ENCODE results near the gene MRM1.
A peak's percentile ranks its signal among the peaks of the same experiment; 100 is the strongest.

MRM1 gene, protein sequence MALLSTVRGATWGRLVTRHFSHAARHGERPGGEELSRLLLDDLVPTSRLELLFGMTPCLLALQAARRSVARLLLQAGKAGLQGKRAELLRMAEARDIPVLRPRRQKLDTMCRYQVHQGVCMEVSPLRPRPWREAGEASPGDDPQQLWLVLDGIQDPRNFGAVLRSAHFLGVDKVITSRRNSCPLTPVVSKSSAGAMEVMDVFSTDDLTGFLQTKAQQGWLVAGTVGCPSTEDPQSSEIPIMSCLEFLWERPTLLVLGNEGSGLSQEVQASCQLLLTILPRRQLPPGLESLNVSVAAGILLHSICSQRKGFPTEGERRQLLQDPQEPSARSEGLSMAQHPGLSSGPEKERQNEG

DNA sequence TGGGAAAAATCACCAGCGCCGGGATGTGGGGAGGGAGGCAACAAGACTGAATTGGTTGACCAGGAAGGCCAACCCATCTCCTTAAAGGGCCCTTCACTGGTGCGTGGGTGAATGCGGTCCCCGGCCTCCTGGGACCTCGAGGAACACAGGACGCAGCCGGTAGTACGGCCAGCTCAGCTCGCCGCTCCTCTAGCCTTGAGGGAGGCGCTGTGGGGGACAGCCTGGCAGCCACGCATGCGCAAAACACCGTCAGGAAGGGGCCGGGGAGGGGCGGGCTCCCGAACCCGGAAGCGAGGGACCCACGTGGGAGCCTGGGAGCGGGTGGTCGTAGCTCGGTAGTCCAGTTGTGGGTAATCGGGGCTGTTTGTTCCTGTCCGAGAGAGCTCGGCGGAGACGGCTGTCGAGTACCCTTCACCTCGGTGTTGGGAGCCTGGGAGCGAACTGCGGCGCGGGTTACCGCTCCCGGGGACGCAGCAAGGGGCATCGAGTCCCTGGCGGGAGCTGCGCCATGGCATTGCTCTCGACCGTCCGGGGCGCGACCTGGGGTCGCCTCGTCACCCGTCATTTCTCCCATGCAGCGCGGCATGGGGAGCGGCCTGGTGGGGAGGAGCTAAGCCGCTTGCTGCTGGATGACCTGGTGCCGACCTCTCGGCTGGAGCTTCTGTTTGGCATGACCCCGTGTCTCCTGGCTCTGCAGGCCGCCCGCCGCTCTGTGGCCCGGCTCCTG is at the start of gene MRM1:
Gene MRM1, plus strand, starts transcription at position 281 of the 727 bp plus-strand sequence. Its CDS starts 228 bp downstream, at position 509.
- peak; percentile 90 for DNase-seq (ENCODE audit: low read depth)

DNA sequence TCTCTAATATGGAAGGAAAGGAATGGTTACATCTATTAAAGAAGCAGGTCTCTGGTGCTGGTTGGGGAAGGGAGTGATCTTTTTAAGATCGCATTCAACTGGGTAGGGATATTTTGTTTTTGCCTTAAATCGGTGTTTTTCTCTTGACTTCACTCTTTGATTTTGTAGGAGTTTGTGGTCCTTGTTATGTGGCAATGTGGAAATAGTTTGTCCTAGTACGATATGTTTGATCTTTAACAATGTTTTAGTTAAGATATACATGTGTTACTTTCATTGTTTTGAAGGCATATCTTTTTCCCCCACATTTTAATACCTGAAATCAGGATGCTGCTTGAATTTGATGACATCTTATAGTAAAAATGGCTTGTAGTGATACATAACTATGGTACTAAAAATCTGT is 47.9 kb upstream of the MRM1 start:
- DNase-seq (ENCODE audit: low read depth), result no peak

DNA sequence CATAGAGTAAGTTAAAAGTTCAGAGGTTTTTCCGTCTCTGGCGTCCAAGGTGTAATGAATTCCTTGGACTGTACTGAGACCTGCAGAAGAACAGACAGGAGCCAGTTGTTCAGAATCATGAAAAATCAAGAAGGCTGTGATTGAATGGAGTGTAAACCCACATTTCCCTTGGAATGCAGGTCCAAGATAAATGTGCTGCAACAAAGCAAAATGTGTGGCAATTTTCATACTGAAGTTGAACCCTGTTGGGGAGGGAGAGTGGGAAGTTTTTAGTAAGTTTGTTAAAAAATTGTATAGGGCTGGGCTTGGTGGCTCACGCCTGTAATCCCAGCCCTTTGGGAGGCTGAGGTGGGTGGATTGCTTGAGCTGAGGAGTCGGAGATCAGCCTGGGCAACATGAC is 35.3 kb upstream of the MRM1 start:
- DNase-seq (ENCODE audit: low read depth), result no peak

DNA sequence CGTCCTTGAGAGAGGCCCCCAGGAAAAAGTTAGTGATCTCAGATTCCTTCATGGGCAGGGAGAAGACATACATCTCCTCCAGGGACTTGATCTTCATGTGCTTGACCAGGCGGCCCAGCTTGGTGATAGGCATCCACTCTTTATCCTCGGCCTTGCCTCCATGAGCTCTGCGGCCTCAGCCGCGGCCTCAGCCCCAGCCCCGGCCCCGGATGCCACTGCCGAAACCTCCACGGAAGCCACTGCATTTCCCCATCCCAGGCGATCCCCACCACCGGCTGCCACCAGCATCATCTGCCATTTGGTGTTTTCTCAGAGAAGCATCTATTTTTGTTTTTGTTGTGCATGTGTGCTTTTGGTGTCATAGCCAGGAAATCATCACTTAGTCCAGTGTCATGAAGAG is 26.4 kb upstream of the MRM1 start:
- DNase-seq (ENCODE audit: low read depth), result no peak

DNA sequence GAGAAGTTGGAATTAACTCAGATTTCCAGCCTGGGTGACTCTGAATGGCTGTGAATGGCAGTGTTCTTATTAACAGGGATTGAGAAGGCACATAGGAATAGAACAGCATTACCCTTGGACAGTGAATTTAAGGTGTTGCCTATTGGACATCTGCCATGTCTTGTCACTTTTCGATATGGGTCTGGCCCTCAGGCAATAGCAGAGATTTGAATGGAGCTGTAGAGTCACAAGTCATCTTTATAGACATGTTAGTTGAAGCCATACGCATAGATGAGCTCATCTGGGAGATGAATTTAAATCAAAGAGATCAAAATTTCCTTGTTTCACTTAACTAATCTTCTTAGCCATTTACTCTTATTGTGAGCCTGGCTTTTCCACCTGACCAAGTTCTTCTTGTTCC is 24.6 kb upstream of the MRM1 start:
- DNase-seq (ENCODE audit: low read depth), result no peak

DNA sequence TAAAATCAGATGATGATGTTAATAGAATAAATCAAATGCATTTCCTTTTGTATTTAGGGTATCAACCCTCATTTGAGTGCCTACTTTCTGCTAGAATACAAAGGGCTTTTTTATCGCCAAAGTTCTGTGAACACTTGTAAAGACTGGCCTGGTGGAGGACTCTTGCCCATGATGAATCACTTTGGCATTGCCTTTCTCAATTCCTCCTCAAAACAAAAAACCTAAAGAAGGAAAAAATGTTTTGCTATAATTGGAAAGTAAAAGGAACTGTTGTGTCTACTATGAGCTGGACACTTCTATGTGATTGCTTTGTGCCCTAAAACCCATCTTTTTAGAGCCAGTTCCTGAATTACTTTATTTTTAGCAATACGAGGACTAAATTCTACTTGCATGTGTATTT is 22.7 kb upstream of the MRM1 start:
- no peak for DNase-seq (ENCODE audit: low read depth)

DNA sequence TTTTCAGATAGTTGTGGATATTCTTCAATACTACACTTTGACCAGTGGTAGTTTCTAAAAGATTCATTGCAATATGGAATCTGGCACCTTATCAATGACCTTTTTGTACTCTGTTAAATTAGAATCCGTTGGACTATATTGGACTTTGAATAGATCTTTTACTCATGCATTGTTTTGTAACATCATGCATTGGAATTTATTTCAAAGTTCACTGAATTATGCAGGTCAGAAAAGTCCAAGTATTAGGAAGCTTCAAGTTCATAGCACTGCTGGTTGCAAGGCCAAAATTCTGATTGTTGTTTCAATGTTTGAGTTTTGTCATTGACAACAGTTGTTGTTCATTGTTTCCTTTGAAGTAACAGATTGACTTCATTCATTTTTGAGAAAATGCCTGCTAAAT is 17.6 kb upstream of the MRM1 start:
- no peak for DNase-seq (ENCODE audit: low read depth)

DNA sequence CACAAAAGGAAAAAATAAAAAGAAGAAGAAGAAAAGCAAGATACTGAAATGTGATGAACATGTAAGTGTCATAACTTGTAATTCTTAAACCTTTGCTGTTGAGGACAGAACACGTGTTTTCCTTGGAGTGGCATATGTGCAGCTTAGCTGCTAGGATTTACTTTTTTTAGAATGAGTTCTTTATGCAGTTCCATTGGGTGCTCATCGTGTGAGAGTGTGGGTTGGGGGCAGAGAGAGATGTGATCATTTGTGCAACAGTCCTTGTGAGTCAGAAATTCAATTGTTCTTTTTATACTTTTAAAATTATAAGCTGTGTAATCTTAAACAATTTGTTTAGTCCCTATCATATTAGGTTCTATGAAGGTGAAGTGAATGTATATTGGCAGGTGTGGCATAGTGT is 15.2 kb upstream of the MRM1 start:
- no peak for DNase-seq (ENCODE audit: low read depth)

DNA sequence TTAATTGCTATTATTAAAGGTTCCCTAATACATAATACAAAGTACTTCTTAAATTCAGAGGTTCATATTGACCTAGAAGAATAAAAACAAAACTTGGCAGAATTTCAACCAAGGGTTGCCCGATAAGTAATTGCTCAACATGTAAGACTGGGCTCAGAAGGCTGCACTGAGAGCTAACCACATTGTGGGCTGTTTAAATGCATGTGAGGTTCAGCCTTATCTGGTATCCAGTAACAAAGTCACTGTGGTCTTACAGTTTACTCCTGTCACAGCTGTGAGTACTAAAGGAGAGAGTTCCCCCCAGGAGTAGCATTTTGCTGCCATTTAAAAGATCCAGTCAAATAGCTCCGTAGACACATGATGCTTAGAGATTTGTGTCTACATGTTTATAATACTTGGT is 11.3 kb upstream of the MRM1 start:
- no peak for DNase-seq (ENCODE audit: low read depth)

DNA sequence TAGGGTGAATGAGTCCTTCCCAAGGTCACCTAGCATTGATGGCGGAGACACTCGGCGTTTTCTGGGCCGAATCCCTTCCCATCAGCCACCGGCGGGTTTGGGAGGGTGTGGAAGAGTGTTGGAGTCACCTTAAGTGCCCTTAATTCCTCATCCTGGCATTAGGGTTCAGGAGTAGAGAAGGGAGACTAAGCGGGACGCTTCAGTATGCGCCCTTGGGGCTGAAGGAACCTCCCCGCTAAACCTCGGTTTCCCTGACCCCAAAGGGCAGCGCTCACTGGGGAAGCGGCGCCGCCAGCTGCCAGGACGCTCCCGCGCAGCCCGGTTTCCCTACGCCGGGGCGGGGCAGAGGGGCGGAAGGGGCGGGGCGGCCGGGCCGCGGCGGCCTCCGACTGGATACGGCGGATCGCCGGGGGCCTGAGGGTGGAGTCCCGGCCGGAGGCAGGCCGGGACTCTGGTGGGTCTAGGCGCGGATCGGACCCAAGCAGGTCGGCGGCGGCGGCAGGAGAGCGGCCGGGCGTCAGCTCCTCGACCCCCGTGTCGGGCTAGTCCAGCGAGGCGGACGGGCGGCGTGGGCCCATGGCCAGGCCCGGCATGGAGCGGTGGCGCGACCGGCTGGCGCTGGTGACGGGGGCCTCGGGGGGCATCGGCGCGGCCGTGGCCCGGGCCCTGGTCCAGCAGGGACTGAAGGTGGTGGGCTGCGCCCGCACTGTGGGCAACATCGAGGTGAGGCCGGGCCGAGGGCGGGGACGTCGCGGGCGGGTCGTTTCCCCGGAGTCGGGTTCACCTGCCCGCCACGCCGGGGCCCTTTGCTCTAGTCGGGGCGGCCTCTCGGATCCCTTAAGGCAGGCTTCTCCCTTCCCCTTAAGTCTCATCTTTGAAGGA is 9.7 kb upstream of the MRM1 start, which contains the start of gene DHRS11:
Gene DHRS11, plus strand, starts transcription at position 446 of the 882 bp plus-strand sequence. Its CDS starts 131 bp downstream, at position 577.
- DNase-seq (ENCODE audit: low read depth), result peak; percentile 59

DNA sequence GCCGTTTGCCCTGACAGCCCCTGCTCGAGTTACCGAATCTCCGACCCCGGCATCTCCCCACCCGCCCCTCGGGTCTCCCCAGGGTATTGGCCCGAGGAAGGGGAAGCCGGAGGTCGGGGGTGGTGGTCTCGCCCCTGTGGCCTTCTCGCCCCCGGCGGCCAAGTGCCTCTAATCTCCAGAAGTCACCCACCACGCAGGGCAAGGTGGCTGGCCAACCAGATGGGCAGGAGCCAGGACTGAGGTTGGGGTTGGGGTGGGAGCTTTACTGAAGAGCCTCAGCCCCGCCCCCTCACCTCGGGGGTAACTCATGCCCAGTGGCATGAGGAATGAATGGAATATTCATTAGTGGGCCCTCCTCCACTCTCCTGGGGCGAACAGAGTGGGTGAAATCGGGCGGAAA is 9.1 kb upstream of the MRM1 start:
- no peak for DNase-seq (ENCODE audit: low read depth)

DNA sequence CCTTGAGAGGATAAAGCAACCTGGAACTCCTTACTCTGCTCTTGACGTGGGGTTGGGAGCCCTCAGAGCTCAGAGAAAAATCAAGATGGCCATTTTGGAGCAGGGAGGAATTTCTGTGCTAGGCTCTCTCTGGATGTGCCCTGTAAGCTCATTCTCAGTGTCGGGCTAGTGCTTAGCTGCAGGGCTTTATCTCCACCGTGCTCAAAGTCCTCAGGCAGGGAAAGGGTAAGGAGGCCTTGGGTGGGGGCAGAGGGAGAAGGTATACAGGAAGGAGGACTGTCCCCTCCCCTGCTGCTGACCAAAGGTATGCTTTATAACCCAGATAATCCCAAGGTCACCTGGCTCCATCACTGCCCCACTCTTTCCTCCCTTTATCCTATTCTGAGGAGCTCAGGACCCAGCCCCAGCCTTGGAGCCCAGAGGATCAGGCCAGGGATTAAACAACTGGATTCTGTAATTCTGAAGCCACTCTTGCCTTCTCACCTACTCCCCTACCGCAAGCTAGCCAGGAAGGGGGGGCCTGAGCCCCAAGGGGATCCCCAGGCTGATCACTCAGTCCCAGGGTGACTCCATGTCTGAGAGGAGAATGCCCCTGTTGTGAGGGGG is 8.6 kb upstream of the MRM1 start:
- no peak for DNase-seq (ENCODE audit: low read depth)

DNA sequence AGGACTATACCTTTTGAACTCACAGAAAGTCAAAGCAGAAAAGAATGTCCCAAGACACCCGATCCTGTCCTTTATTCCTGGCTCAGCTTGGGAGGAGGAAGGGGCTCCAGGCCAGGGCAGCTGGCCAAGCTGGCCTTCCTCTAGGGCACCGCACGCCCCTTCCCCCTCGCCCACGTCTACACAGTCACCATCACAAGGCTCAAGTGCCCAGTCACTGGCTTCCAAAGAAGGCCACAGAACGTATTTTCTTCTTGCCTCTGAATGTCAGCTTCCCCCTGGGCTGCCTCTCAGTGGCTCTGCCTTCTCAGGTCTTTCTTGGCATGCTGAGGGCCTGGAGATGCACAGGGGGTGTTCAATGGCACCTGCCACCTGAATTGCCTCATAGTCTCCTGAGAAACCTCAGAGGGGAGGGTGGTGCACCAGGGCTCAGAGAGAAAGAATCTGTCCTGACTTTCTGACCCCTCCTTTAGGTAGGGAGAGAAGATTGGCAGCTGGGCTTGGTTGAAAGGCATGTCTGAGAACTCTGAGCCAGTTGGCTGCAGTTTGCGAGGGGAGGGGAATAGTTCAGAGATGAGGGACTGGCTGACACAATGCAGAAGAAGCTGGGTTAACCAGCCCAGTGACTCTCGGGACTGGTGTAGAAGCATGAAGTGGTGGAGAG is 7.6 kb upstream of the MRM1 start:
- no peak for DNase-seq (ENCODE audit: low read depth)

DNA sequence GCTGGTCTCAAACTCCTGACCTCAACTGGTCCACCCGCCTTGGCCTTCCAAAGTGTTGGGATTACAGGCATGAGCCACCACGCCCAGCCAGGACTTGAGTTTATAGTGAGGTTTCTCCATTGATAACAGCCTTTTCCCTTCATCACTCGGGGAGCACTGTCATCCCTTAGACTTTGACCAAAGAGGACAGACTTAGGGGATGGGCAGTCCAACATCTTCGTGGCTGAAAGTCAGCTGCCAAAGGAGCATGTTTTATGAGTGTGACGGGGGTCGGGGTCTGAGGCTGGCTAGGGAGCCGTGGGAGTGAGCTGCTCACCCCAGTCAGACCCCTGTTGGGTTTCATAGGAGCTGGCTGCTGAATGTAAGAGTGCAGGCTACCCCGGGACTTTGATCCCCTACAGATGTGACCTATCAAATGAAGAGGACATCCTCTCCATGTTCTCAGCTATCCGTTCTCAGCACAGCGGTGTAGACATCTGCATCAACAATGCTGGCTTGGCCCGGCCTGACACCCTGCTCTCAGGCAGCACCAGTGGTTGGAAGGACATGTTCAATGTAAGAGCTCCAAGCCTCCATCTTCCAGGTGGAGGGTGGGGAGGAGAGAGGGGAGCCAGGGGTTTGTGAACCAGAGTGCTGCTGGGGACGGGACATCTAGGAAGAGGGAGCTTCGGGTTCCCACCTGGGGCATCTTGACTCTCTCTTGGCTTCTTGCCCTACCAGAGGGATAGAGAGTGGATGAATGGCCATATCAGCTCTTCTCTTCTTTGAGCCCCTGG is 6.6 kb upstream of the MRM1 start:
- no peak for DNase-seq (ENCODE audit: low read depth)

DNA sequence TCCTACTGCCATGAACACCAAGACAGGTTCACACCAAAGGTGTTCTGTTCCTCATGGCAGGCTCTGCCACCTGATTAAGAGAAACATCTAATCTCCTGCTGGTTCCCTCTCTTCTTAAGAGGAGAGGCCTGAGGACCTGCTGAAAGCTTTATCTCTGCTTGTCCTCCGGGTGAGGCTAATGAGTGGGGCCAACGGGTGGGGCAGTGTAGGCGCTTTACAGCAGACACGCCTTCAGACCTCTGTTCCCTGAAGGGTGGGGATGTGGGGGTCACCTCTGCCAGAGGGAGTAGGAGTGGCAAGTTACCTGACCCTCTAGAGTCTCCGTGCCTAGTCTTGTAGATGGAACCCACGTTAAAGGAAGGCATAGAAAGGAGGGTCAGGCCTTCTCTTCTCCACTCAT is 4.2 kb upstream of the MRM1 start:
- no peak for DNase-seq (ENCODE audit: low read depth)

DNA sequence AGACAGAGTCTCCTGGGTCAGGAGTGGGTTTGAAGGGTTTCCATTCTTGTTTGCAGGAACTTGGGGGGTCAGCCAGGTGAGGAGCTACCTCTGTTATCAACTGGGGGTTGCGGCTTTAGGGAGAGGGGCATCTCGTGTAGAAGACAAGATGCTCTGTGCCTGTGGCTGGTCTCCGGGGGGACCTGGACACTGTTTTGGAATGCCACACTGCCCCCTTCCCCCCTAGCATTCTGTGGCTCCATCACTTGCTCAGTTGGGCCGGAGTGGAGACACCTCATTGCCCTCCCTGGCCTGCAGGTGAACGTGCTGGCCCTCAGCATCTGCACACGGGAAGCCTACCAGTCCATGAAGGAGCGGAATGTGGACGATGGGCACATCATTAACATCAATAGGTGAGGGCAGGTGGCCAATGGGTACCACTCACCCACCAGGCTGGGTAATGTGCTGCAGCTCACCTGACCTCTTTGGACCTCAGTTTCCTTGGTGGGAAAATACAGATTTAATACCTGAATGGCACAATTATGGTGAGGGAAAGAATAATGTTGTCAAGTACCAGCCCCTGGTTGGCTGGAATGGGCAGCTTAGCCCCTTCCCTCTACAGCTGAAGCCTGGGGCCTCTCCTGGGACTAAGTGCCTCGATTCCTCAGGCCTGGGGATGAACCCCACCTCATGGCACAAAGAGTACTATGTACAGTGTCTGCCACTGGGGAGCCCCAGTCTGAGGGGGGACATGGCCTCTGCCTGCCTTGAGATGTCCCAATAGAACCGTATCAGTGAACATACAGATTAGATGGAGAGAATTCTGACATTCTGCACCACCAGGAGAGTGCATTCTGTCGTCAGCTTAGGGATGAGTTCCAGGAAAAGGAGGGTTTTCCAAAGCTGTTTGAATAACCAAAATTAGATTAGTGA is 3.3 kb upstream of the MRM1 start:
- no peak for DNase-seq (ENCODE audit: low read depth)

DNA sequence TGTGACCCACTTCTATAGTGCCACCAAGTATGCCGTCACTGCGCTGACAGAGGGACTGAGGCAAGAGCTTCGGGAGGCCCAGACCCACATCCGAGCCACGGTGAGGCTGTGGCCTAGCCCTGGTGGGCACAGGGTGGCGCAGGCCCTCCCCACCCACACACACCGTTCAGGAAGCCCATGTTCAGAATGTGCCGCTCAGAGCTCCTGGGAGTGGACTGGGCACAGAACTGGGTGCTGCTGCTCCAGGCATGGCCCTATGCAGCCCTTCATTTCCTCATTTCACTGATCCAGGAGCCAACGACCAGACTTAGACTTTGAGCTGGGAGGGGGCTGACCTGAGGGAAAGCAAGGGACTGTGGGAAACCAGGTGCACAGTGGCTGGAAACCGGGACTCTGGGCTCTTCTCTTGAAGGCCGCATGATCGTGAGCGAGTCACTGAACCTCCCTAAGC is 2.4 kb upstream of the MRM1 start:
- DNase-seq (ENCODE audit: low read depth), result no peak

DNA sequence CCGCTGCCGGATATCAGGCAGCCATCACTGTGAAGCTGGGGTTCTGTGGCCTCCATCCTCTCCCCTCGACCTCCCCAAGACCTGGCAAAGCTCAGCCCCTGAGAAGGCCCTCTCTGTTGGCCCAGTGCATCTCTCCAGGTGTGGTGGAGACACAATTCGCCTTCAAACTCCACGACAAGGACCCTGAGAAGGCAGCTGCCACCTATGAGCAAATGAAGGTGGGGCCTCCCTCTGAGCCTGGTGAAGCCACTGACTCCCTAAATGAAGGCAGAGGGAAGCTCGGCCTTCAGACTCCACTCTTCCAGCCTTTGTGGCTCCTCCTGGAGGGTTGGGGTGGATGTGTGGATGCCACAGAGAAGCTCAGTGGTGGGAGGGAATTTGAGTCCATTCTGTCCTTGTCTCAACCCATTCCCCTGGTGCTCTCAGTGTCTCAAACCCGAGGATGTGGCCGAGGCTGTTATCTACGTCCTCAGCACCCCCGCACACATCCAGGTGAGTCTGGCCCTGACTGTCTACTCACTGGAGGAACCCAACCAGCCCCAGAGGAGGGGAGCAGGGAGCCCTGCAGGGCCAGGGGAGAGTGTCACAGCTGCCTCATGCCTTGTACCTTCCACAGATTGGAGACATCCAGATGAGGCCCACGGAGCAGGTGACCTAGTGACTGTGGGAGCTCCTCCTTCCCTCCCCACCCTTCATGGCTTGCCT is 1.7 kb upstream of the MRM1 start:
- DNase-seq (ENCODE audit: low read depth), result no peak

DNA sequence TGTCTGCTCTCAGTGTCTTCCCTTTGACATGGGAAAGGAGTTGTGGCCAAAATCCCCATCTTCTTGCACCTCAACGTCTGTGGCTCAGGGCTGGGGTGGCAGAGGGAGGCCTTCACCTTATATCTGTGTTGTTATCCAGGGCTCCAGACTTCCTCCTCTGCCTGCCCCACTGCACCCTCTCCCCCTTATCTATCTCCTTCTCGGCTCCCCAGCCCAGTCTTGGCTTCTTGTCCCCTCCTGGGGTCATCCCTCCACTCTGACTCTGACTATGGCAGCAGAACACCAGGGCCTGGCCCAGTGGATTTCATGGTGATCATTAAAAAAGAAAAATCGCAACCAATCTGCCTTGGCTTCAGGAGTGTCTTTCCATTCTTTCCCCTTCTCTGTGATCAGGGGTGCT is 918 bp upstream of the MRM1 start:
- DNase-seq (ENCODE audit: low read depth), result no peak
